Keratinocyte (primary cell): ENCODE results near the gene SMYD3. TPM values are rescaled to one million over a fixed set of nuclear protein-coding genes. Genes with fewer than 3 reads are reported as not detected.

ENCODE experiments used
- DNase-seq: peaks from one replicate; pipeline ENCODE4 v3.0.0-alpha.2; 2011; ENCODE audit warnings: low read depth, missing footprints, low spot score
- FAIRE-seq: peaks from 2 replicates; lab custom pipeline; 2011; peaks lifted over from hg19 to GRCh38; lab: Jason Lieb, UNC
- H2AFZ ChIP-seq: 2 replicates; pipeline ENCODE4 v1.6.0; 2012; ENCODE audit warnings: low read length, control low read depth, inconsistent platforms; ENCODE audit not compliant: control insufficient read depth
- H3K27ac ChIP-seq: 2 replicates; pipeline ENCODE4 v1.5.1; 2011; ENCODE audit warnings: low read length; ENCODE audit not compliant: control insufficient read depth, insufficient read depth
- H3K27me3 ChIP-seq: 3 replicates; pipeline ENCODE4 v1.6.0; 2011; ENCODE audit warnings: low read length; ENCODE audit not compliant: control insufficient read depth, insufficient read depth; ENCODE audit errors: extremely low read depth
- H3K36me3 ChIP-seq, 2 experiments: 2 replicates in 1 of 2; 3 replicates in 1 of 2; pipeline ENCODE4 v1.5.1; 2011; ENCODE audit warnings: low read length in 2 of 2, mild to moderate bottlenecking in 1 of 2; ENCODE audit not compliant: control insufficient read depth in 2 of 2, insufficient read depth in 2 of 2; ENCODE audit errors: extremely low read depth in 1 of 2
- H3K4me1 ChIP-seq: 3 replicates; pipeline ENCODE4 v1.5.1; 2011; ENCODE audit warnings: low read length; ENCODE audit not compliant: control insufficient read depth, insufficient read depth; ENCODE audit errors: extremely low read depth
- H3K4me2 ChIP-seq: 3 replicates; pipeline ENCODE4 v1.6.0; 2011; ENCODE audit warnings: low read depth, low read length; ENCODE audit not compliant: control insufficient read depth, insufficient read depth; ENCODE audit errors: extremely low read depth
- H3K4me3 ChIP-seq, 3 experiments: fragments of 200-600 bp in 1 of 3; sonication (generic) in 1 of 3; 2 replicates in 2 of 3; 3 replicates in 1 of 3; pipeline ENCODE4 v1.5.1; 2011 to 2016; ENCODE audit warnings: low read length in 3 of 3, mild to moderate bottlenecking in 3 of 3, control low read depth in 2 of 3, inconsistent platforms in 1 of 3, low read depth in 1 of 3, mixed read lengths in 1 of 3, mixed run types in 1 of 3, moderate library complexity in 1 of 3; ENCODE audit not compliant: control insufficient read depth in 2 of 3, insufficient read depth in 2 of 3; ENCODE audit errors: extremely low read depth in 1 of 3
- H3K79me2 ChIP-seq: 2 replicates; pipeline ENCODE4 v1.6.0; 2012; ENCODE audit warnings: low read length; ENCODE audit not compliant: control insufficient read depth, insufficient read depth
- H3K9ac ChIP-seq: 3 replicates; pipeline ENCODE4 v1.6.0; 2011; ENCODE audit warnings: low read length; ENCODE audit not compliant: control insufficient read depth, insufficient read depth; ENCODE audit errors: extremely low read depth
- H3K9me1 ChIP-seq: 3 replicates; pipeline ENCODE4 v1.6.0; 2011; ENCODE audit warnings: low read length; ENCODE audit not compliant: control insufficient read depth, insufficient read depth; ENCODE audit errors: extremely low read depth
- H3K9me3 ChIP-seq: 2 replicates; pipeline ENCODE4 v1.5.1; 2012; ENCODE audit warnings: low read depth, low read length; ENCODE audit not compliant: control insufficient read depth
- H4K20me1 ChIP-seq: 3 replicates; pipeline ENCODE4 v1.6.0; 2011; ENCODE audit warnings: low read length; ENCODE audit not compliant: control insufficient read depth, insufficient read depth; ENCODE audit errors: extremely low read depth
- EZH2 ChIP-seq: IDR thresholded peaks from one replicate; pipeline ENCODE4 v1.6.1; 2012; ENCODE audit warnings: inconsistent platforms, mild to moderate bottlenecking, low read length, moderate library complexity
- dilution Hi-C: fragments of 300-500 bp; cut with MboI; formaldehyde crosslinking; loops from one replicate; pipeline ENCODE4 v1.7.0; 2020; ENCODE audit warnings: low sequenced_read_pairs; ENCODE audit not compliant: extremely low pct_ligation_motif_present
- polyA plus RNA-seq, 5 experiments: library from polyadenylated mRNA; depleted of rRNA in 3 of 5; stranded (reverse) in 3 of 5; stranded (forward) in 1 of 5; unstranded in 1 of 5; fragments of >200 nt; gene quantifications; 1 replicate in 1 of 5; 2 replicates in 3 of 5; 3 replicates in 1 of 5; pipeline versions ENCODE4 v1.2.1 to v1.2.3, GENCODE V29; 2011 to 2012; ENCODE audit warnings: missing spikeins in 2 of 5, low read depth in 1 of 5, low replicate concordance in 1 of 5
- TF ChIP-seq, protein P1 (sequence below), 3 experiments: IDR thresholded peaks in 1 of 3; conservative IDR thresholded peaks in 1 of 3; optimal IDR thresholded peaks in 1 of 3; 2 replicates in 2 of 3; 3 replicates in 1 of 3; pipeline versions ENCODE3 to v1.5.1; 2011; ENCODE audit warnings: low read length in 3 of 3, mild to moderate bottlenecking in 3 of 3, moderate library complexity in 2 of 3, control low read depth in 1 of 3, inconsistent platforms in 1 of 3; ENCODE audit not compliant: insufficient read depth in 2 of 3; ENCODE audit errors: extremely low read depth in 1 of 3

The SMYD3 gene
- polyA plus RNA-seq, 1 donor (not counting 4 experiments of a cell fraction or from before 2014, with no cell fraction given) = 31.0 TPM

DNA sequence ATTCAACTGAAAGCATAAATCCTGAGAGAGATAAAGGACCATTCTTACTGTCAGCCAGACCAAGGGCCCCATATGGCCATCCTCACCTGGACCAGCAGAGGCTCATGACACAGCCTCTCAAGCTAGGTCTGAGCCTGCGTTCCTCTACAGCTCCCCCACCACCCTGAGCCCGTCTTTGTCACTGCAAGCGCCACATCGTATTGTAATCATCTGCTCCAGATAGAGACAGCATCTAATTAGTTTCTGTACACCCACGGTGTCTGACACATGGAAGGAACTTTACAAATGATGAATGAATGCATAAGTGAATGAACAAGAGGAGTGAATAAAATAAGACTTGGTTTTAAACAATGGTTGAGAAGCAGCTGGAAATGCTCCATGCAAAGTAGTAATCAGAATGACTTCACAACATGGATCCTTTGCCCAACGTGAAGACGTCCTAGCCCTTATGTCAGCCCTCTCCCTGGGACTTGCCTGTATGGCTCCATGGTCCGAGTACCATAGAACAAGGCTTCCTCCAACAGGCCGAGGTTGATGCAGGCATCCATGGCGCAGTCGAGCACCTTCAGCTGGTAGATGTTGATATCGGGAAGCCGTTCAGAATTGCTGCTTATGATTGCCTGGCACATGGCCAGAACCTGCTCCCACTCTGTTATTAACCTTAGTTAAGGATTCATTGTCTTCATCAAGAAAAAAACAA is 648.9 kb downstream of the SMYD3 start:
- Histone ChIP-seq H3K9ac (no peak overlapping the region), H3K79me2 (no peaks in the 10 kb centered on the region), H3K27ac (no peak overlapping the region), H3K4me3 (no peak overlapping the region), H3K36me3 (no peaks in the 10 kb centered on the region), H3K9me1 (no peaks in the 10 kb centered on the region), H3K4me1 (peaks cover 5% of the 10 kb centered on the region), H3K4me2 (no peak overlapping the region), H4K20me1 (no peaks in the 10 kb centered on the region), H2AFZ (no peak overlapping the region), H3K27me3 (no peaks in the 10 kb centered on the region), H3K9me3 (no peaks in the 10 kb centered on the region)
- DNase-seq (no peak), FAIRE-seq (no peak)
- TF ChIP-seq, protein P1, sequence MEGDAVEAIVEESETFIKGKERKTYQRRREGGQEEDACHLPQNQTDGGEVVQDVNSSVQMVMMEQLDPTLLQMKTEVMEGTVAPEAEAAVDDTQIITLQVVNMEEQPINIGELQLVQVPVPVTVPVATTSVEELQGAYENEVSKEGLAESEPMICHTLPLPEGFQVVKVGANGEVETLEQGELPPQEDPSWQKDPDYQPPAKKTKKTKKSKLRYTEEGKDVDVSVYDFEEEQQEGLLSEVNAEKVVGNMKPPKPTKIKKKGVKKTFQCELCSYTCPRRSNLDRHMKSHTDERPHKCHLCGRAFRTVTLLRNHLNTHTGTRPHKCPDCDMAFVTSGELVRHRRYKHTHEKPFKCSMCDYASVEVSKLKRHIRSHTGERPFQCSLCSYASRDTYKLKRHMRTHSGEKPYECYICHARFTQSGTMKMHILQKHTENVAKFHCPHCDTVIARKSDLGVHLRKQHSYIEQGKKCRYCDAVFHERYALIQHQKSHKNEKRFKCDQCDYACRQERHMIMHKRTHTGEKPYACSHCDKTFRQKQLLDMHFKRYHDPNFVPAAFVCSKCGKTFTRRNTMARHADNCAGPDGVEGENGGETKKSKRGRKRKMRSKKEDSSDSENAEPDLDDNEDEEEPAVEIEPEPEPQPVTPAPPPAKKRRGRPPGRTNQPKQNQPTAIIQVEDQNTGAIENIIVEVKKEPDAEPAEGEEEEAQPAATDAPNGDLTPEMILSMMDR (optimal IDR thresholded peaks at IDR 0.05 in 1 of 3, IDR thresholded peaks at IDR 0.05 in 1 of 3, conservative IDR thresholded peaks at IDR 0.05 in 1 of 3; ENCODE audit: extremely low read depth in 1 of 3, insufficient read depth in 2 of 3, low read length in 3 of 3) = no peak
- TF ChIP-seq EZH2 = no peak
- dilution Hi-C loops = no loop called here

DNA sequence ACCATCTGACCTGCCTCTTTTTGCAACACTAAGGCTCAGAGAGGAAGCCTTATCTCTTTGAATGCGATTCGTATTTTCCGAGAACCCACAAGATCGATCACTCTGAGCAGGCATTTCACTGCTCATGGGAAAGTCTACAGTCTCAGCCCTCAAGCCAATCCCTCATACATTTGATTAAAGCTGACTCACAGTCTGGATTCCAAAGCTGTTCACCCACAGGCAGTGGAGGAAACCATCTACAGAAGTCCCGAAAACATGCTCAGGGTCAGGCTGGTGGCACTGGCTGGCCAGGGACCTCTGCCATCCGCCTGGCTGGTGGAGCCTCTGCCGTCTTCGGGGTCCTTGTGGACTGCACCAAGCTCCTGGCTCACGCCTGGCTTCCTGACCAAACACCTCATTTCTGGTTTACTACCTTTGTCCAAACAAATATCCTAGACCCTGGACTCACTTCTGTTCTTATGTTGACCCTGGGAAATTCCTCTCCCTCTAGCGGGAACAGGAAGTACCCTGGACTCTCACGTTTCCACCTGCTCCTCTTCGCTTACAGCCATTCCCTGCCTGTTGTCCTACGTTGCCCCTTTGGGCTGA is 650.0 kb downstream of the SMYD3 start:
- Histone ChIP-seq H2AFZ (no peak overlapping the region), H3K4me2 (no peak overlapping the region), H3K36me3 (no peaks in the 10 kb centered on the region), H3K4me3 (no peak overlapping the region), H3K27me3 (no peaks in the 10 kb centered on the region), H3K9ac (no peak overlapping the region), H3K9me1 (no peaks in the 10 kb centered on the region), H3K79me2 (no peaks in the 10 kb centered on the region), H3K27ac (no peak overlapping the region), H3K4me1 (peaks cover 5% of the 10 kb centered on the region), H4K20me1 (no peaks in the 10 kb centered on the region), H3K9me3 (no peaks in the 10 kb centered on the region)
- TF ChIP-seq, protein P1 (optimal IDR thresholded peaks at IDR 0.05 in 1 of 3, IDR thresholded peaks at IDR 0.05 in 1 of 3, conservative IDR thresholded peaks at IDR 0.05 in 1 of 3; ENCODE audit: extremely low read depth in 1 of 3, insufficient read depth in 2 of 3, low read length in 3 of 3) = no peak
- TF ChIP-seq EZH2 = no peak
- no peak for FAIRE-seq
- dilution Hi-C loops = no loop called here
- DNase-seq = no peak
